GM12891 (cell line): Measurements from ENCODE around the gene ARSB.

Source experiments
- POLR2A ChIP-seq: IDR thresholded peaks from 2 replicates; pipeline ENCODE4 v1.6.1; 2011; ENCODE audit warnings: low read depth, low read length, control low read depth
- POLR2AphosphoS5 ChIP-seq: IDR thresholded peaks from 2 replicates; pipeline ENCODE4 v1.6.1; 2011; ENCODE audit warnings: low read depth, low read length, control low read depth
- POU2F2 ChIP-seq: IDR thresholded peaks from 2 replicates; pipeline ENCODE4 v1.6.1; 2011; ENCODE audit warnings: low read depth, mild to moderate bottlenecking, control low read depth, low read length, moderate library complexity
- SPI1 ChIP-seq: IDR thresholded peaks from 2 replicates; pipeline ENCODE4 v1.6.1; 2011; ENCODE audit warnings: low read depth, low read length, control low read depth
- TAF1 ChIP-seq: IDR thresholded peaks from 2 replicates; pipeline ENCODE4 v1.6.1; 2011; ENCODE audit warnings: low read depth, low read length, control low read depth

DNA sequence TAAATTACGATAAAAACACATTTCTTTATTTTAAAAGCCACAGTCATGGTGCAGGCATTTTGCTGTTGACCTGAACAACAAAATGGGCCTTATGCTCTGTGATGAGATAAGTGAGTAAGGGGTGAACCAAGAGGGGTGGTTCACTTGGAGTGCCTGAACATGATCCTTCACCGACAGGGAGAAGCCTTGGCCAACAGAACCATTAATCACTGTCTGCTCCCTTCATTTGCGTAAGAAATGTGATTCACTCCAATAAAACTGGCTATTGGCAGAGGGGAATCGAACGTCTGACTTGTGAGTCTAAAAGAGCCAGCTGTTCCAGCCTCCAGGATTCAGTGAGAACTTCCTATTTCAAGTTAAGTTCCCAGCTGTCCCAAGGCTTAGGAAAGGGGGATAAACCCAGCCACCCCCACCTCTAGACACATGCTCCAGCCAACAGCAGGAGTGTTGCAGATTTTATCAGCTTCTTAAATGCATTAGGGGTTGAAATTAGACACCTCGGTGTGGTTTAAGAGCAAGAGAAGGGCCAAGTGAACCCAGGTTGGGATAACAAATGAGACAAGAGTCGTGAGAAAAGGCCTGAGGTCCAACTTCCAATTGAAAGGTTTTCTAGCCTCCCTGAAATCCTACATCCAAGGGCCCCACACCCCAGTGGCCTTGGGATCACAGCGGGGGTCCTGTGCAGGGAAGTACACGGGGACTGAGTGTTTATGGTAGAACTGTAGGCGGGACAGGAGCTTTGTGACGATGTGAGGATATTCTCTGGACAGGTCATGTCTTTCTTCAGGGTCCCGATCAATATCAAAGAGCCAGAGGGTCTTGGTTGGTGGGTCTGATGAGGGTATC lies 205.1 kb downstream of the ARSB start:
- TF ChIP-seq POLR2AphosphoS5 (no peak), POLR2A (no peak), TAF1 (no peak), SPI1 (no peak), POU2F2 (no peak)
